Stimulated activated memory B cell treated with anti-CD40 and anti-IgM and Interleukin-4, amounts not matched to agents 10 μg/mL and 1 μg/mL and 100 μg/mL, for 72 hours (primary cell): ENCODE measurements around the gene EIF2D.

Source experiments
- ATAC-seq: fragments of 150-1000 bp; cut with Tn5 transposase; 2 replicates; pipeline ENCODE4 v1.10.0; 2021
- H3K27ac Mint-ChIP-seq: one replicate; pipeline ENCODE4 v1.8.0; 2022; ENCODE audit warnings: mild to moderate bottlenecking, mixed read lengths
- H3K27me3 Mint-ChIP-seq: one replicate; pipeline ENCODE4 v1.8.0; 2022; ENCODE audit warnings: mixed read lengths
- H3K36me3 Mint-ChIP-seq: one replicate; pipeline ENCODE4 v1.8.0; 2022; ENCODE audit warnings: mixed read lengths
- H3K4me1 Mint-ChIP-seq: one replicate; pipeline ENCODE4 v1.8.0; 2022; ENCODE audit warnings: mixed read lengths
- H3K4me3 Mint-ChIP-seq: one replicate; pipeline ENCODE4 v1.8.0; 2022; ENCODE audit warnings: mild to moderate bottlenecking, moderate library complexity, mixed read lengths
- H3K9me3 Mint-ChIP-seq: one replicate; pipeline ENCODE4 v1.8.0; 2022; ENCODE audit warnings: mixed read lengths

The EIF2D gene, protein sequence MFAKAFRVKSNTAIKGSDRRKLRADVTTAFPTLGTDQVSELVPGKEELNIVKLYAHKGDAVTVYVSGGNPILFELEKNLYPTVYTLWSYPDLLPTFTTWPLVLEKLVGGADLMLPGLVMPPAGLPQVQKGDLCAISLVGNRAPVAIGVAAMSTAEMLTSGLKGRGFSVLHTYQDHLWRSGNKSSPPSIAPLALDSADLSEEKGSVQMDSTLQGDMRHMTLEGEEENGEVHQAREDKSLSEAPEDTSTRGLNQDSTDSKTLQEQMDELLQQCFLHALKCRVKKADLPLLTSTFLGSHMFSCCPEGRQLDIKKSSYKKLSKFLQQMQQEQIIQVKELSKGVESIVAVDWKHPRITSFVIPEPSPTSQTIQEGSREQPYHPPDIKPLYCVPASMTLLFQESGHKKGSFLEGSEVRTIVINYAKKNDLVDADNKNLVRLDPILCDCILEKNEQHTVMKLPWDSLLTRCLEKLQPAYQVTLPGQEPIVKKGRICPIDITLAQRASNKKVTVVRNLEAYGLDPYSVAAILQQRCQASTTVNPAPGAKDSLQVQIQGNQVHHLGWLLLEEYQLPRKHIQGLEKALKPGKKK

DNA sequence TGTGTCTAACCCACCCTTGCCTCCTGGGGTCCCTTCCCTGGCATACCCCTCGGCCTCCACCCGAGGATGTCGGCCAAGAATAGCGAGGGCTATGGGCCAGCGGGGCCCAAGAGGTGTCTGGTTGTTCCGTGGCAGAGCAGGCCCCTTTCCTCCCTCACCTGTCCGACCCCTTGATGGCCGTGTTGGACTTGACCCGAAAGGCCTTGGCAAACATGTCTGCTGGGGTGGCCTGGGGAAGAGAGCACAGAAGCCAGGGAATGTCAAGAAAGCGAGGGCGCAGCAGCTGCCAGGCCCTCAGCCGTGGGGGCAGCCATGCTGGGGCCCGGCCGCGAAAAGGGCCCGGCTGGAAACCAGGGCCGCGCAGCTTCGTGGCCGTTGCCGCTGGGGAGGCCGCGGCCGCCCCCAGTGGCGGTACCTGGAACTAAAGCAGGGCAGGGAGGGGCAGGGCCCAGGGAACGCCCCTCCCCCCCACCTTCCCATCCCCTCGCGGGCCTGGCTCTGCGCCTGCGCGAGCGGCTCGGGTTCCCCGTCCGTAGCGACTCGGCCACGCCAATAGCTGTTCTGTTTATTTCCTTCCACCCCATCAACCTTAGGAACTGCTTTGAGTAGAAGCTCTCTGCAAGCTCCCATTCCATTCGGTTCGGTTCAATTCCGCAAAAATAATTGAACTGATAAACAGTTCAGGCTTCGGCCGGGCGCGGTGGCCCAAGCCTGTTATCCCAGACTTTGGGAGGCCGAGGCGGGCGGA is at the start of gene EIF2D:
Gene EIF2D, minus strand, starts transcription at position 337 of the 748 bp plus-strand sequence. Its CDS starts 123 bp downstream, at position 214.
- Mint-ChIP-seq H3K27ac (peak within 1 kb of the TSS; percentile 98), H3K36me3 (peaks cover 19% of the 10 kb centered on the region), H3K9me3 (no peaks in the 10 kb centered on the region), H3K27me3 (no peaks in the 10 kb centered on the region), H3K4me3 (peak within 1 kb of the TSS; percentile 98), H3K4me1 (peaks cover 44% of the 10 kb centered on the region)
- peak; percentile 96 for ATAC-seq

DNA sequence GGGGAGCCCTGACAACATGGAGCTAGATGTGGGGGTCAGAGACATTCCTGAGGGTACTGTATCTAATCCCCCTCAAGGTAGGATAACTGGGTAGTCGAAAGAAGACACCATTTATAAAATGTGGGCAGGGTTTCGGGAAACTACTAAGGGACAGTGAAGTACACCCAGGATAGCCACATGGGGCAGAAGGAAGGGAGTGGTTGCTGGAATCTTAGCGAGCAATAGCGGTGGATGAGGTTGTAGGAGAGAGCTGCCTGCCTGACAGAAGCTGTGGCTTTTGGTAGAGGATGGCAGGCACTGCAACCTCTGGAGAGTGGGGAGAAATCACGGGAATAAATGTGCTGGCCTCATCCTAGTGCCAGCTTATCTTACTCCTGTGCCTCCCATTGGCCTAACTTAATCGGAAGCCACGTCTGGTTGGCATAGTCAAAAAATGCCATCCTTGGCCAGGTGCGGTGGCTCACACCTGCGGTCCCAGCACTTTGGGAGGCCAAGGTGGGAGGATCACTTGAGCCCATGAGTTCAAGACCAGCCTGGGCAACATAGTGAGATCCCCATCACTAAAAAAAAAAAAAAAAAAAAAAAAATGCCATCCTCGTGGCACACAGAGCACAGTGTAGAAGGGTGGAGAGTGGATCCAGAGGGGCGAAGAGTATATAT is 49.0 kb upstream of the EIF2D start:
- Mint-ChIP-seq H3K4me3 (no peak overlapping the region), H3K4me1 (peaks cover 34% of the 10 kb centered on the region), H3K27ac (no peak overlapping the region), H3K9me3 (no peaks in the 10 kb centered on the region), H3K27me3 (peaks cover 36% of the 10 kb centered on the region), H3K36me3 (no peaks in the 10 kb centered on the region)
- no peak for ATAC-seq

DNA sequence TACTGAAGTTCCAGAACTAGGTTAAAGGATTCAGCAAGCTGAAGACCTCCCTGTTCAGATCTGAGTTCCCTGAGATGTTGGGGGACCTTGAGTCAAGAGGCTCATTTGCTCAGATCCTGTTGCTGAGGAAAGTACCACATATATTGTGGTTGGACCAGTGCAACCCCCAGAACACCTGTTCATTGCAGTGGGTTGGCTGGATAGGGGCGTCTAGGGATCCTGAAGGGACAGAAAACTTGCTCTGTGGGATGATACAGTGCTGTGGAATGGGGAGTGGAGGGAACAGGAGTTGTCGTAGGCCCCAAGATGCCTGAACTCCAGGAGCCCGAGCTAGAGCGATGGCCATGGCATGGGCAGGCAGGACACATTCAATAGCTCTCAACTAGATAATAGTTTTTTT is 47.9 kb upstream of the EIF2D start:
- no peak for ATAC-seq
- H3K9me3 Mint-ChIP-seq: no peaks in the 10 kb centered on the region
- H3K36me3 Mint-ChIP-seq: no peaks in the 10 kb centered on the region
- no peak overlapping the region for H3K4me3 Mint-ChIP-seq
- H3K4me1 Mint-ChIP-seq: peaks cover 34% of the 10 kb centered on the region
- H3K27ac Mint-ChIP-seq: no peak overlapping the region
- H3K27me3 Mint-ChIP-seq: peaks cover 32% of the 10 kb centered on the region

DNA sequence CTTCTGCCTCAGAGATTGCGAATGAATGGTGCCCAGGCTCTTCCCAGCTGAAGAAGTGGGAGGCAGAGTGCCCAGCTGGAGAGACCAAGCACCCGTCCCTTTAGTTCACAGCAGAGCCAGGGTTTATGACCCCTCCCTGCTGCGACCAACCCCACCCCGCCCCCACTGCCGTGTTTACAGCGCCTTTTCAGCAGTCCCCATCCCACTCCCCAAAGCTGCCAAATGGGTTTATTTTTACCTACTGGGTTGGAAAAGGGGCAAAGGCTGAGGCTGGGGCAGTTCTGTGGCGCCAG is 46.7 kb upstream of the EIF2D start:
- Mint-ChIP-seq H3K27me3 (peaks cover 32% of the 10 kb centered on the region), H3K4me1 (peaks cover 28% of the 10 kb centered on the region), H3K36me3 (no peaks in the 10 kb centered on the region), H3K27ac (no peak overlapping the region), H3K9me3 (no peaks in the 10 kb centered on the region), H3K4me3 (no peak overlapping the region)
- no peak for ATAC-seq

DNA sequence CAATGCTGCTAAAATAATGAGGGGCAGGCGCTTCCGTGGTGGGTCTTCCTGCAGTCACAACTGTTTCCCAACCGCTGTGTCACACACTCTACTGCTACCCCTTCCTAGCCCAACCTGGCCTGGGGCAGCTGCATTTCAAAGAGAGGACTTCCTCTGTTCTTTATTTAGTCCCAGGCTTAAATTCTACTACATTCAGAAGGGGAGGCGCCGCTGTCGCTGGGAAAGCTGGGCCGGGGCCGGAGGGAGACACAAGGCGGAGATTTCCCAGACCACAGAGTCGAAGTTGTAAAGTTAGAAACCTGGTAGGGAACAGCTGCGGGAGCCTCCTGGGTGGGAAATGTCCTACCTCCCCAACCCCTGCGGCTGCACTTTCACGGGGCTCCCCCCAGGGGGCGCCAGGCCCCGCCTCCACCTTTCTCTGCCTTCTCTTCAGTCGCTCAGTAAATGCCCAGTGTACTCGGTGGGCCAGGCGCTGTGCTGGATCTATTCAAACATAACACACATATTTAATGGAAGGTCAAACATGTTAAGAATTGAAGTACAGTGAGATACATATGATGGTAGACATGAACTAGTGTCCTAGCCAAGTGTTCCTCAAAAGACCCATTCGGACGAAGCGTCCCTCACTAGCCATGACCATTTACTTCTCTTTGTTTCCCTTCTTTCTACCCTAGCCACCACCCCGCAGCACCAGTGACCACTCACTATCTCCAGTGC is 46.2 kb upstream of the EIF2D start:
- H3K9me3 Mint-ChIP-seq: no peaks in the 10 kb centered on the region
- H3K27ac Mint-ChIP-seq: no peak overlapping the region
- H3K4me3 Mint-ChIP-seq: peak overlapping the region; percentile 48
- peak; percentile 57 for ATAC-seq
- H3K27me3 Mint-ChIP-seq: peaks cover 32% of the 10 kb centered on the region
- no peaks in the 10 kb centered on the region for H3K36me3 Mint-ChIP-seq
- H3K4me1 Mint-ChIP-seq: peaks cover 23% of the 10 kb centered on the region

DNA sequence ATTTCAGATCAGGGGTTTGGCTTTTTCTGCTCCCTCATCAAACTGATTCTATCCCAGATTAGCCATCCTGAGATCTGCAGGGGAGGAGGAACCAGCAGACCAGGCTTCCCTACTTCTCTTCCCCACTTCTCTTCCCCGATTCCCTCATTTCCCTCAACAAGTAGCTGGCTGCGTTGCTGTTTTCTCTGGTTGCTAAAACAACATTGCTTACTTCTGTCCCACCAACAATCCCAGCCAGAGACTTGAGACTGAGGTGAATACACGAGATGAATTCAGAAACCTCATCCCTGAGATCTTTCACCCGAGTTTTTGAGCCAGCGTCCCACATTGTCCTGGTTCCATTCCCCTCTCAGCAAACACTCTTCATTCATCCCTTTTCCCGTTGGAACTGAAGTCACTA is 45.5 kb upstream of the EIF2D start:
- H3K27me3 Mint-ChIP-seq: peaks cover 32% of the 10 kb centered on the region
- H3K4me3 Mint-ChIP-seq: no peak overlapping the region
- no peak overlapping the region for H3K27ac Mint-ChIP-seq
- no peaks in the 10 kb centered on the region for H3K9me3 Mint-ChIP-seq
- H3K4me1 Mint-ChIP-seq: peaks cover 19% of the 10 kb centered on the region
- no peaks in the 10 kb centered on the region for H3K36me3 Mint-ChIP-seq
- no peak for ATAC-seq

DNA sequence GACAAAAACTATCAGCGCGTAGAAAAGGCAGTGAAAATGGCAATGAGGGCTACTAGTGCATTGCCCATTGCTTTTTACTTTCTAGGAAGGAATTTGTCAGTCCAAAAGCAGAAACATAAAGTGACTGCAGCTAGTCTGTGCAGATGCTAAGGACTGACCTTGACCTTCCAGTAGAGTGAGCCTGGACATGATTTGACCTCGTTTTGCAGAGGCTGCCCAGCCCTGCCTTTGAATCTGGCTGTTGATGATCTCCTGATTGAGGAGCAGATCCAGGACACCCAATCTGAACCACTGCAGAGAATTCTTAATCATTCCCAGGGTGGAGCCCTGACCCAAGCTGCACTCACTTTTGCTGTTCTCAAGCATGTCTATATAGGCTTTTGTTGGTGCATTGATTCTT is 44.7 kb upstream of the EIF2D start:
- Mint-ChIP-seq H3K4me3 (no peak overlapping the region), H3K27me3 (peaks cover 32% of the 10 kb centered on the region), H3K9me3 (no peaks in the 10 kb centered on the region), H3K36me3 (no peaks in the 10 kb centered on the region), H3K4me1 (peaks cover 16% of the 10 kb centered on the region), H3K27ac (no peak overlapping the region)
- ATAC-seq: no peak

DNA sequence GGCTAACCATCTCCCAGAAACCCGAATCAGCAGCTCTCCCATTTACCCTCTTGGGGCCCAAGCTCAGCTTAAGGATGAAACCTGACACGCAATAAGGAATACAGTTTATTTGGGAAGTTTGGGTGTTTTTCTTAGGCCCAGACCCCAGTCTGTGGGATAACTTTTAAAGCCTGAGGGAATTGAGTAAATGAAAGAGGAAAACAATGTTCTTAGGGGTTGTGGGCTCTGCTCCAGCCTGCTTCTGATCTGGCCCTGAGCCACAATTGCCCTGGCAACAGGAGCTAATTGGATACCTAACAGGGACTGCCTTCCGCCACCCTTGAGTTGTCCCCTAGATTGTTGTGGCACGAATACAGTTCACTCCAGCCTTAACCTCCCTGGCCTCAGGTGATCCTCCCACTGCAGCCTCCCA is 43.2 kb upstream of the EIF2D start:
- H3K27ac Mint-ChIP-seq: no peak overlapping the region
- peaks cover 22% of the 10 kb centered on the region for H3K27me3 Mint-ChIP-seq
- H3K9me3 Mint-ChIP-seq: no peaks in the 10 kb centered on the region
- no peak for ATAC-seq
- H3K4me1 Mint-ChIP-seq: peaks cover 16% of the 10 kb centered on the region
- no peaks in the 10 kb centered on the region for H3K36me3 Mint-ChIP-seq
- no peak overlapping the region for H3K4me3 Mint-ChIP-seq

DNA sequence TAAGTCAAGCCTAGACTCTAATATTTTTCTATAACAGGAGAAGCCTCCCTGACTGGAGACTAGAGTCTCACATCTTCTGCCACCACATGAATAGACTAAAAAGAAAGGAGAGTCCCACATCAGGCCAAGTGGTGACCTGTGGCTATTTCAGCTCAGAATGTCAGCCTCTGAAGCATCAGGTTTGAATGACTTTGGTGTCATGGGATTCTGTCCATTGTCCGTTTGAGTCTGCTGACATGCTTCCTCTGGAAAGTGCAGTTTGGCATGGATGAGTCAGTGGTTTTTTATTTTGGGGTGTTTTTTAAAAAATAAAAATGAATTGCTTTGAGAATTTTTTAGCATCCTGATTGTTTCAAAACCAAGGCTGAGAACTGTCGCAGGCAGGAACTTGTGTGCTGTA is 42.6 kb upstream of the EIF2D start:
- Mint-ChIP-seq H3K36me3 (no peaks in the 10 kb centered on the region), H3K27me3 (peaks cover 22% of the 10 kb centered on the region), H3K9me3 (no peaks in the 10 kb centered on the region), H3K4me3 (no peak overlapping the region), H3K4me1 (peaks cover 16% of the 10 kb centered on the region), H3K27ac (no peak overlapping the region)
- no peak for ATAC-seq

DNA sequence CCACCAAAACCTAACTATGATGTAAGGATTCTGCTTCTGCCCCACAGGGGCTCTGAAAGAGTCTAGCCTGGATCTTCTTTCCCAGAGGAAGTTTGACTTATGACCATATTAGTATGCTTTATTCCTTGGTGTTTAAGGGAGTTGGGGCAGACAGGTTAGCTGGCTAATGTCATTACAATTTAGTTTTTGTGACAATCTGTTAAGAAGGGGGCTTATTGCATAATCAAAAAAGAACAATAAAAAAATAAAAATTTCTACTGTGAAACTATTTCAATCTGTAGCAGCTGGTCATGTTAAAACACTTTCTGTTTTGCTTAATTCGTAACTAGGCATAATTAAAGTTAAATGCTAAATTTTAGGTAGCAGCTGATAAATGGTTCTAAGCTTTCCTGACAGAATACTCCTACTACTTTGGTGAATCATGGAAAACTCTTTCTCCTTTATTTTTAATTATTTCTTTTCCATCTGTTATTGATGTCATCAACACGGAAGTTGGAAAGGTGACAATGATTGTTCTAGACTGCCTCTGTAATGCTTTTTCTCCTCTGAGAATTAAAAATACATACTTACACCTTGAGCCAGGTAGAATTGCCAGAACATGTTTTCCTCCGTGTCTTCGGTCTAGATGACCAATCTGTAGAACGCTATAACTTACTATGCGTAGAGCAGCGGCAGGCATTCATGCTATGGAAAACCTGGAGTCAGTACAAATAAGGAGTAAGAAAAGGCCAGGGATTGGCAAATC is 41.6 kb upstream of the EIF2D start:
- Mint-ChIP-seq H3K4me1 (peaks cover 16% of the 10 kb centered on the region), H3K27ac (no peak overlapping the region), H3K36me3 (no peaks in the 10 kb centered on the region), H3K4me3 (no peak overlapping the region), H3K9me3 (no peaks in the 10 kb centered on the region), H3K27me3 (peaks cover 21% of the 10 kb centered on the region)
- no peak for ATAC-seq

DNA sequence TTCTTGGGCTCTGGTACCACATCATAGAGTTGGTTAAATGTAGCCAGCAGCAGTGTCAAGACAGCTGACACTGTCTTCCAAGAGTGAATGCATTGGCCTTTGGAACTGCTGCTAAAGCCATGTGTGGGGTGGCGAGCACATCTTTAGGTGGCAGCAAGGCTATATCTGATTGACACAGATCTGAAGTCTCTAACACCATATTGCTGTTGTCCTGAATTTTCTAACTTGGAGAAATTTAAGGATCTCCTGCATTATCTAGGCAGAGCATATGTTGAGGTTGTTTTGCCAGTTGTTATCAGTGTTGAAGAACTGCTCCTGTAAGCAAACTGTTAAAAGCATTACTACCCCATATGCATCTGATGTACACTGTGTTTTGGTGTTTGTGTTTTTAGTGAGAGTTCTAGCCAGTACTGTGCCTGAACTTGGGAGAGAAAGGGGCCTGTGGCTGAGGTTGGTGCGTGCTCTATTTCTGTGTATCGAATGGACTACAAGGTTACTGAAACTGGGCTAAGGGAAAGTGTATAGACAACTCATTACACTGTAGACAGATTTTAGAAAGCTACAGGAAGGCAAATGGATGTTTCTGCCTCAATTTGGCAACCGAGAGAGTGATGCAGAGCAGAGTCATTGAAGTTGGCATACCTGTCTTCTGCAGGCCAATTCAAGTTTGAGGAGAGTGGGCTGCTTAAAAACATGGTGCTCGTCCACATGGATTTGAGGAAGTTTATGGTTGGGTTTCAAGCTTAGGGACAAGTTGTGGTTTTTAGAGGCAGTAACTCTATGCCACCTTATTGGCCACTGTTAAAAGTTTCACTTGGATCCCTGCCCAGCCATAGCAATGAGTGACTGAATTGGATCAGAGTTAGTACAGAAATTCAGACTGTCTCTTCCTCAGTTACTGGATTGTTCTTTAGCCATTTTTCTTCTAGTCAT is 40.0 kb upstream of the EIF2D start:
- peaks cover 4% of the 10 kb centered on the region for H3K27me3 Mint-ChIP-seq
- no peaks in the 10 kb centered on the region for H3K9me3 Mint-ChIP-seq
- H3K4me3 Mint-ChIP-seq: no peak overlapping the region
- H3K4me1 Mint-ChIP-seq: no peaks in the 10 kb centered on the region
- H3K27ac Mint-ChIP-seq: no peak overlapping the region
- no peak for ATAC-seq
- no peaks in the 10 kb centered on the region for H3K36me3 Mint-ChIP-seq

DNA sequence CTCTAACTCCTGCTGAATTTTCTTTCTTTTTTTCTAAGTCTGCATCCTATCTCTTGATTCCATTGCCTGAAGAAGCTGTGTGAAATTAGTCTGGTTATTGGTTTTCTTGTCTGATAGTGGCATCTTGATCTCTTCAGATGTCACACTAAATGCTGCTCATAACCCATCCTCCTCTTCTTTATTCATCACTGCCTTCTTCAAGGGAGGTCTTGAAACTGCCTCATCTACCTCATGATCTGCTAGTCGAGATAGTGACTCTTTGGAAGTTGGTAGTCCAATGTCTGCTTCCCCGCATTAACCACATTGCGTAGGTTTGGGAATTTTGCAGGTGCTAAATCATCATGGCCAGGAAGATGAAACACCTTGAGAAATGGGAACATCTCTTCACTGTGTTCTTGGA is 38.7 kb upstream of the EIF2D start:
- Mint-ChIP-seq H3K4me3 (no peak overlapping the region), H3K27ac (no peak overlapping the region), H3K36me3 (no peaks in the 10 kb centered on the region), H3K27me3 (no peaks in the 10 kb centered on the region), H3K9me3 (no peaks in the 10 kb centered on the region), H3K4me1 (no peaks in the 10 kb centered on the region)
- ATAC-seq: no peak

DNA sequence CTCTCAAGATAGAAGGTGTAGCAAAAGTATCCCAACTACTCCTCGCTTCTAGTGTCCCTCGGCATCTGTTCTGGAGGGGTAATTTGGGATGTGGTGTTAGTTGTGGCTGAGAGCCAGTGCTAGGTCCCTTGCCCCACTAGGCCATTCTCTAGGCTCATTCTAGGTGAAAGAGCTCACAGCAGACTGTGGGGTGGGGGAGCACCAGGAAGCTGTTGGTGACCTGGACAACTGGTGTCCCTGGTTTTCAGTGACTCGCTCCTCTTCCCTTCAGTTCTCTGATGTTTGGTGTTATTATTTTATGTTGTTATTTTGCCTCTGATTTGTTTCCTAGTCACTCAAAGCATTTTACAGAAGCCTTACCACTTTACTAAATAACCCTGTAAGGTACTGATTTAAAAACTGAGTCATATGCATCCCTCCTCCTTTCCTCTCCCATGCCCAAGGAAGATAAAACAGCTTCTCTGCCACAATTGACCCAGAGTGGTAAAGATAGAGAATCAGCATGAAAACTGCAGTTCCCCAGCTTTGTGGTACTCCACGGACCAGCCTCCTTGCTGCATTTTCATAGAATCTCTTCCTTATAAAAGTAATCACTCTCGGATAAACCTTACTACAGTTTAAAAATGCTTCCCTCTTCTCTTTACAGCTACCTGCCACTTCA is 37.1 kb upstream of the EIF2D start:
- no peak for ATAC-seq
- Mint-ChIP-seq H3K9me3 (no peaks in the 10 kb centered on the region), H3K27me3 (no peaks in the 10 kb centered on the region), H3K4me1 (no peaks in the 10 kb centered on the region), H3K36me3 (no peaks in the 10 kb centered on the region), H3K27ac (no peak overlapping the region), H3K4me3 (no peak overlapping the region)
